Fibroblast of peridontal ligament (primary cell): ENCODE data around the gene DMRTC2.

Experiments used
- DNase-seq: peaks from one replicate; pipeline ENCODE4 v3.0.0-alpha.2; 2010; ENCODE audit errors: extremely low read depth

DMRTC2 gene

GRCh38 chr19:41890936-41891335 is 46.1 kb downstream of the DMRTC2 start:
- no peak for DNase-seq

GRCh38 chr19:41892173-41892902 is 47.5 kb downstream of the DMRTC2 start:
- no peak for DNase-seq

- no peak for DNase-seq
These were observed 49.1 kb downstream of the DMRTC2 start for GRCh38 chr19:41893899-41894298.

- no peak for DNase-seq
These were observed 49.5 kb downstream of the DMRTC2 start for GRCh38 chr19:41894350-41894749.

- no peak for DNase-seq
These were observed 51.1 kb downstream of the DMRTC2 start for GRCh38 chr19:41895745-41896580.

- no peak for DNase-seq
These were observed 51.7 kb downstream of the DMRTC2 start for GRCh38 chr19:41896581-41896942.

- DNase-seq: no peak
These were observed 52.3 kb downstream of the DMRTC2 start for GRCh38 chr19:41897181-41897580.

- DNase-seq: no peak
These were observed 53.0 kb downstream of the DMRTC2 start for GRCh38 chr19:41897820-41898219.

GRCh38 chr19:41898235-41898634 is 53.4 kb downstream of the DMRTC2 start:
- no peak for DNase-seq
